ENCODE measurements around the gene GPR173.

GPR173 gene

DNA sequence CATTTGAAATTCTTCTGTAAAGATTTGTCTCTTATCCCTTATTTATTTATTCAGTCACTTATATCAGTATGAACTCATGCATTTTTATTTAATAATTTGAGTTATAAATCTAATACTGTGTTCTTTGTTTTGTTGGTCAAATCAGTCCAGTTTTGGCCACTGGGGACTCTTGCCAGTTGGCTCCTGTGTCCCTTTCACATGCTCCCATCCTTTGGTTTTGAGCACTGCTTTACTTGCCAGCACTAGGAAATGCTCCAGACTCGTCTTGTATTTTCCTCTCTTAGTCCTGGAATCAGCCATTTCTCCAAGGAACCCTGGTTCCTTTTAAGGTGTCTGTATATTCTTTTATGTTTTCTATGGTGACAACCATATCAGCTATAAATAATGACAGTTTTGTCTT lies 73.4 kb downstream of the GPR173 start:
- Histone ChIP-seq H3K9me3 (ENCODE audit: control insufficient read depth, insufficient read depth, low read depth, low read length) (no peaks in the 10 kb centered on the region), H3K4me3 (ENCODE audit: low read depth, low read length) (no peak overlapping the region), H3K36me3 (ENCODE audit: control insufficient read depth in 2 of 2, insufficient read depth in 1 of 2, low read length in 2 of 2) (no peaks in the 10 kb centered on the region), H3K27ac (ENCODE audit: extremely low read depth, low read depth, low read length) (no peak overlapping the region), H3K4me1 (ENCODE audit: control insufficient read depth, insufficient read depth, low read length) (no peaks in the 10 kb centered on the region)
- no peak for TF ChIP-seq ZNF76 (tag by site-specific recombination; IDR thresholded peaks at IDR 0.05; ENCODE audit: borderline replicate concordance, low read depth)
- ChIA-PET CTCF (no interaction called here), POLR2A (interaction anchor here (0.7 kb wide), 1 partner anchor 300 kb away, joined by 3 read pairs; the partner anchor contains the start of genes RIBC1 and SMC1A)

DNA sequence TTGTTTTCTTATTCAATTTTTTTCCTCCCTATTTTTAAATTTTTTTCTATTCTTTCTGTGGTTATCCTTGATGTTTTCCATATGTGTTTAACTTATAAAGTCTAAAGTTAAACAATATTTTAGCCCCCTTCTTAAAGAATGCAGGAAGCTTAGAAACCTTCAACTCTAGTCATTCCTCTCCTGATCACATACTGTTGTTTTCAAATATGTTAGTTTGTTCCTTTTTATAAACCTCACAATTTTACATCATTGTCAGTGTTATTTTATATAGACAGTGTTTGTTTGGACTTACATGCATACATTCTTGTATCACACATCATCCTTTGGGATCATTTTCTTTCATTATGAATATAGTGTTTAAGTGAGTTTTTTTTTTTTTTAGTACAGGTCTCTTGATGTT lies 76.9 kb downstream of the GPR173 start:
- Histone ChIP-seq H3K4me1 (ENCODE audit: control insufficient read depth, insufficient read depth, low read length) (no peaks in the 10 kb centered on the region), H3K27ac (ENCODE audit: extremely low read depth, low read depth, low read length) (no peak overlapping the region), H3K9me3 (ENCODE audit: control insufficient read depth, insufficient read depth, low read depth, low read length) (no peaks in the 10 kb centered on the region), H3K36me3 (ENCODE audit: control insufficient read depth in 2 of 2, insufficient read depth in 1 of 2, low read length in 2 of 2) (no peaks in the 10 kb centered on the region), H3K4me3 (ENCODE audit: low read depth, low read length) (no peak overlapping the region)
- ChIA-PET POLR2A (no interaction called here), CTCF (no interaction called here)
- TF ChIP-seq ZNF548 (tag by site-specific recombination; IDR thresholded peaks at IDR 0.05) (no peak), ZNF214 (tag by site-specific recombination; IDR thresholded peaks at IDR 0.05; ENCODE audit: borderline replicate concordance) (no peak), ZNF121 (tag by site-specific recombination; IDR thresholded peaks at IDR 0.05) (no peak), ZNF133 (tag by site-specific recombination; IDR thresholded peaks at IDR 0.05) (no peak), ZNF704 (tag by site-specific recombination; IDR thresholded peaks at IDR 0.05) (no peak), ZNF19 (tag by site-specific recombination; IDR thresholded peaks at IDR 0.05; ENCODE audit: low read depth) (no peak), ZNF521 (tag by site-specific recombination; IDR thresholded peaks at IDR 0.05) (no peak), PRDM1 (tag by site-specific recombination; IDR thresholded peaks at IDR 0.05) (no peak), SP7 (tag by site-specific recombination; IDR thresholded peaks at IDR 0.05) (no peak), ZBTB48 (tag by site-specific recombination; IDR thresholded peaks at IDR 0.05) (no peak), KLF16 (tag by site-specific recombination; IDR thresholded peaks at IDR 0.05) (no peak), ZNF416 (tag by site-specific recombination; IDR thresholded peaks at IDR 0.05) (no peak), ZNF155 (tag by site-specific recombination; IDR thresholded peaks at IDR 0.05) (no peak), ZNF391 (tag by site-specific recombination; IDR thresholded peaks at IDR 0.05; ENCODE audit: borderline replicate concordance, low read depth) (no peak), ZNF558 (tag by site-specific recombination; IDR thresholded peaks at IDR 0.05) (no peak), KLF17 (tag by site-specific recombination; IDR thresholded peaks at IDR 0.05) (no peak), ZNF184 (tag by site-specific recombination; IDR thresholded peaks at IDR 0.05) (no peak), ZNF830 (tag by site-specific recombination; IDR thresholded peaks at IDR 0.05; ENCODE audit: low read depth) (no peak)
- TF ChIP-seq, protein P1, sequence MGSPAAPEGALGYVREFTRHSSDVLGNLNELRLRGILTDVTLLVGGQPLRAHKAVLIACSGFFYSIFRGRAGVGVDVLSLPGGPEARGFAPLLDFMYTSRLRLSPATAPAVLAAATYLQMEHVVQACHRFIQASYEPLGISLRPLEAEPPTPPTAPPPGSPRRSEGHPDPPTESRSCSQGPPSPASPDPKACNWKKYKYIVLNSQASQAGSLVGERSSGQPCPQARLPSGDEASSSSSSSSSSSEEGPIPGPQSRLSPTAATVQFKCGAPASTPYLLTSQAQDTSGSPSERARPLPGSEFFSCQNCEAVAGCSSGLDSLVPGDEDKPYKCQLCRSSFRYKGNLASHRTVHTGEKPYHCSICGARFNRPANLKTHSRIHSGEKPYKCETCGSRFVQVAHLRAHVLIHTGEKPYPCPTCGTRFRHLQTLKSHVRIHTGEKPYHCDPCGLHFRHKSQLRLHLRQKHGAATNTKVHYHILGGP (tag by site-specific recombination; IDR thresholded peaks at IDR 0.05), result no peak

DNA sequence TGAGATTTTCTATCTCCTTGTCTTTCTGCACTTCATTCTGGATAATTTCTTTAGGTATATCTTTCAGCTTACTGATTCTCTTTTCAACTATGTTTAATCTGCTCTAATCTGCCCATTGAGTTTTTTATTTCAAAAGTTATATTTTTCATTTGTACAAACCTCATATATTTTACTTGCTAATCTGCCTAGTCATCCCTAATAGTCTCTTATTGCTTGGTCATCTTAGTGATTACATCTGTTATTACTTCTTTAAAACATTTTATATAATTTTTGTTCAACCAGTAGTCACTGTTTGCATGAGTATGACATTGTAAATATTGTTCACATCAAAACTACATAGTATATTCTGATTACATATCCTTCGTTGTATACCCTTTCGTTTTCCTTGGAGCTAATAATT lies 77.8 kb downstream of the GPR173 start:
- POLR2A ChIA-PET, result no interaction called here
- Histone ChIP-seq H3K36me3 (ENCODE audit: control insufficient read depth in 2 of 2, insufficient read depth in 1 of 2, low read length in 2 of 2) (no peaks in the 10 kb centered on the region), H3K4me1 (ENCODE audit: control insufficient read depth, insufficient read depth, low read length) (no peaks in the 10 kb centered on the region), H3K4me3 (ENCODE audit: low read depth, low read length) (no peak overlapping the region), H3K9me3 (ENCODE audit: control insufficient read depth, insufficient read depth, low read depth, low read length) (no peaks in the 10 kb centered on the region), H3K27ac (ENCODE audit: extremely low read depth, low read depth, low read length) (no peak overlapping the region)
- CTCF ChIA-PET, result no interaction called here
- no peak for TF ChIP-seq ZNF324 (tag by site-specific recombination; IDR thresholded peaks at IDR 0.05)
- no peak for TF ChIP-seq ZNF664 (tag by site-specific recombination; IDR thresholded peaks at IDR 0.05)
- TF ChIP-seq TRIM28 (IDR thresholded peaks at IDR 0.05; ENCODE audit: borderline replicate concordance, low read length), result no peak
- TF ChIP-seq ZBTB26 (tag by site-specific recombination; optimal IDR thresholded peaks at IDR 0.05), result no peak
- TF ChIP-seq ZXDB (tag by site-specific recombination; IDR thresholded peaks at IDR 0.05), result no peak
- TF ChIP-seq ZNF544 (tag by site-specific recombination; IDR thresholded peaks at IDR 0.05), result no peak
- TF ChIP-seq ZNF571 (tag by site-specific recombination; IDR thresholded peaks at IDR 0.05), result no peak
- no peak for TF ChIP-seq ZFP41 (tag by site-specific recombination; IDR thresholded peaks at IDR 0.05; ENCODE audit: borderline replicate concordance)
- no peak for TF ChIP-seq ZBTB17 (tag by site-specific recombination; IDR thresholded peaks at IDR 0.05)
- no peak for TF ChIP-seq SCRT1 (tag by site-specific recombination; IDR thresholded peaks at IDR 0.05; ENCODE audit: borderline replicate concordance)
- TF ChIP-seq KLF16 (tag by site-specific recombination; IDR thresholded peaks at IDR 0.05), result no peak
